Measurements from ENCODE around the gene RELN. TPM values are rescaled to one million over a fixed set of nuclear protein-coding genes. Genes with fewer than 3 reads are reported as not detected.

The RELN gene
- total and polyA plus RNA-seq, 10 of the 15 experiments (the other 5 are each of a cell fraction or from before 2014, with no cell fraction given), result 0.11 to 0.21 TPM; not detected in 8

GRCh38 chr7:104024632-104025031, 35.2 kb upstream of the RELN start (continued):
- TF ChIP-seq FOS (IDR thresholded peaks at IDR 0.05; ENCODE audit: borderline replicate concordance, extremely low read depth, insufficient read length) (no peak), EZH2 (IDR thresholded peaks at IDR 0.05; ENCODE audit: borderline replicate concordance, control insufficient read depth, low read depth, low read length) (no peak), NR2C1 (IDR thresholded peaks at IDR 0.05) (no peak), NR2C2 (IDR thresholded peaks at IDR 0.05; ENCODE audit: borderline replicate concordance, control insufficient read depth, insufficient read length, low read depth) (no peak), MAX (IDR thresholded peaks at IDR 0.05; ENCODE audit: low read depth, low read length) (no peak), KAT2A (conservative IDR thresholded peaks at IDR 0.05; ENCODE audit: control insufficient read depth, low read depth, low read length) (no peak)

GRCh38 chr7:104023100-104023499, 33.6 kb upstream of the RELN start:
- no peaks in the 10 kb centered on the region for H3K9me3 ChIP-seq (replicated peaks; ENCODE audit: control insufficient read depth, insufficient read depth, low read length)
- H3K4me2 ChIP-seq (ENCODE audit: control insufficient read depth, insufficient read depth), result no peak overlapping the region
- H3K27ac ChIP-seq (ENCODE audit: control insufficient read depth, insufficient read depth), result no peak overlapping the region
- BruUV-seq (replicated peaks), result no TSS peak
- H3K9ac ChIP-seq (ENCODE audit: control insufficient read depth, insufficient read depth, low read length), result no peak overlapping the region
- no peaks in the 10 kb centered on the region for H3K79me2 ChIP-seq (ENCODE audit: control insufficient read depth, insufficient read depth, low read length)
- in situ Hi-C loops (cut with MboI) (no loop called here), intact Hi-C loops (cut with micrococcal nuclease; ENCODE audit: unreplicated experiment) (no loop called here)
- SMC1A ChIA-PET (ENCODE audit: uncharacterized antibody, unreplicated experiment), result no interaction called here
- RAD21 ChIA-PET (ENCODE audit: unreplicated experiment), result no interaction called here
- 65% methylated on average over 3 of the region's 3 CpGs for WGBS (ENCODE audit: insufficient coverage, insufficient replicate concordance, low lambda C conversion rate, missing lambda C conversion rate)
- DNase-seq (ENCODE audit: low read depth, low spot score), result no peak
- H4K20me1 ChIP-seq (ENCODE audit: control insufficient read depth, insufficient read depth), result no peaks in the 10 kb centered on the region
- no peak overlapping the region for H2AFZ ChIP-seq (ENCODE audit: control insufficient read depth, low read depth, low read length)
- POLR2A ChIA-PET, result no interaction called here
- no peak for TF ChIP-seq REST (IDR thresholded peaks at IDR 0.05; ENCODE audit: low read depth, low read length)
- TF ChIP-seq FOXK2 (IDR thresholded peaks at IDR 0.05), result no peak
- TF ChIP-seq NKRF (conservative IDR thresholded peaks at IDR 0.05), result no peak
- no peaks in the 10 kb centered on the region for H3K4me1 ChIP-seq (ENCODE audit: control insufficient read depth, insufficient read depth, low read length)
- CTCF ChIA-PET, result no interaction called here
- no peak overlapping the region for H3K4me3 ChIP-seq
- no peaks in the 10 kb centered on the region for H3K27me3 ChIP-seq (replicated peaks in 1 of 2; ENCODE audit: control insufficient read depth in 2 of 2, insufficient read depth in 2 of 2, low read length in 1 of 2)
- no peak for ATAC-seq
- H3K36me3 ChIP-seq (ENCODE audit: control insufficient read depth in 2 of 2, insufficient read depth in 2 of 2, low read length in 1 of 2), result no peaks in the 10 kb centered on the region
- no peak for FAIRE-seq

Data from GM12878 (cell line).